Measurements from ENCODE around the gene AFG1L. TPM values are rescaled to one million over a fixed set of nuclear protein-coding genes. Genes with fewer than 3 reads are reported as not detected.
"Not testable (repeated sequence)": the region's sequence is repeated elsewhere in the genome, so short reads cannot be mapped to it uniquely, and the experiment has no call there.

AFG1L gene
- total and polyA plus RNA-seq, 8 donors = 0.45 to 18.5 (median 2.9) TPM; not detected in 1

DNA sequence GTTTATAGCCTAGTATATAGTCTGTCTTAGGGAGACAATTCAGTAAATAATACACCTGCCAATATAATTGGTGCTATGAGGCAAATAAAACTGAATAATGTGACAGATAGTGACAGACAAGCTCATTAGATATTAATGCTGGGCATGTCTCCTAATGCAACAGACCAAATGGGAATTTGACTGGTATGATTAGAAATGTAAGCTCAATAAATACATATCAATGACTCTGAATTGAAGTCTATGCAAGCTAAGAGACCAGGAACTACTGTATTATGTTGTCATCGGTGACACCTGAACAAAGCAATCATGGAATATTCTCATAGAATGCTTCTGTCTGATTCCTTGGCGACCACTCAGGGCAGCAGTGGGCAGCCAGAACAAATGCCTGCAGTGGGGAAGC lies 31.5 kb upstream of the AFG1L start:
- no peak overlapping the region for H3K4me3 ChIP-seq
- H3K4me1 ChIP-seq = peaks cover 4 to 23% (median 15%) of the 10 kb centered on the region in 4 donors
- H3K36me3 ChIP-seq = no peaks in the 10 kb centered on the region
- intact Hi-C loops (cut with DNase I; ENCODE audit: low total_unique reads) = loop anchor here (5.0 kb wide), 1 partner anchor 146 kb away; no protein-coding TSS in a partner anchor
- DNase-seq = no peak
- WGBS, 5 donors = 80 to 92% (median 88%) methylated on average over 2 of the region's 2 CpGs
- TF ChIP-seq POLR2AphosphoS5 (IDR thresholded peaks at IDR 0.05) (no peak), EP300 (IDR thresholded peaks at IDR 0.05) (no peak), POLR2A (IDR thresholded peaks at IDR 0.05) (no peak)
- TF ChIP-seq, protein P1, sequence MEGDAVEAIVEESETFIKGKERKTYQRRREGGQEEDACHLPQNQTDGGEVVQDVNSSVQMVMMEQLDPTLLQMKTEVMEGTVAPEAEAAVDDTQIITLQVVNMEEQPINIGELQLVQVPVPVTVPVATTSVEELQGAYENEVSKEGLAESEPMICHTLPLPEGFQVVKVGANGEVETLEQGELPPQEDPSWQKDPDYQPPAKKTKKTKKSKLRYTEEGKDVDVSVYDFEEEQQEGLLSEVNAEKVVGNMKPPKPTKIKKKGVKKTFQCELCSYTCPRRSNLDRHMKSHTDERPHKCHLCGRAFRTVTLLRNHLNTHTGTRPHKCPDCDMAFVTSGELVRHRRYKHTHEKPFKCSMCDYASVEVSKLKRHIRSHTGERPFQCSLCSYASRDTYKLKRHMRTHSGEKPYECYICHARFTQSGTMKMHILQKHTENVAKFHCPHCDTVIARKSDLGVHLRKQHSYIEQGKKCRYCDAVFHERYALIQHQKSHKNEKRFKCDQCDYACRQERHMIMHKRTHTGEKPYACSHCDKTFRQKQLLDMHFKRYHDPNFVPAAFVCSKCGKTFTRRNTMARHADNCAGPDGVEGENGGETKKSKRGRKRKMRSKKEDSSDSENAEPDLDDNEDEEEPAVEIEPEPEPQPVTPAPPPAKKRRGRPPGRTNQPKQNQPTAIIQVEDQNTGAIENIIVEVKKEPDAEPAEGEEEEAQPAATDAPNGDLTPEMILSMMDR (IDR thresholded peaks at IDR 0.05) = no peak
- H3K27ac ChIP-seq = no peak overlapping the region
- no peaks in the 10 kb centered on the region for H3K27me3 ChIP-seq
- H3K9me3 ChIP-seq = no peaks in the 10 kb centered on the region

DNA sequence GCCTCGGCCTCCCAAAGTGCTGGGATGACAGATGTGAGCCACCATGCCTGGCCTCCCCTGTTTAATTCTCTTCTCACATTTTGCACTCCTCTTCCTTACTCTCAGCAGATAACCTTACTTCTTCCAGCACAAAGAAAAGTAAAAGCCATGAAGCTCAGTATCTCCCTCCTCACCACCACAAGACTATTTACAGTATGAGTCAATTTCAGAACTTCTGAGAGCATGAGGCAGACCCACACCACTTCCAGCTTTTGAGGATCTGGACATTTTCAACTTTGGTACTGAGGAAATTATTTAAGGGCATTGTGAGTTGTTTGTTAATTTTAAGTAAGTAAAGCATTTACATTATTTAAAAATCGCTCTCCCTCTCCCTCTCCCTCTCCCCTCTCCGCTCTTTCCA lies 26.0 kb upstream of the AFG1L start:
- no peaks in the 10 kb centered on the region for H3K27me3 ChIP-seq
- 74 to 96% (median 85%) methylated on average over 3 of the region's 3 CpGs for WGBS, 5 donors
- no peaks in the 10 kb centered on the region for H3K36me3 ChIP-seq
- TF ChIP-seq, protein P1 (IDR thresholded peaks at IDR 0.05) = no peak
- TF ChIP-seq EP300 (IDR thresholded peaks at IDR 0.05) (no peak), POLR2AphosphoS5 (IDR thresholded peaks at IDR 0.05) (no peak), POLR2A (IDR thresholded peaks at IDR 0.05) (no peak)
- no peak for DNase-seq
- H3K9me3 ChIP-seq = no peaks in the 10 kb centered on the region
- H3K27ac ChIP-seq = no peak overlapping the region
- intact Hi-C loops (cut with DNase I; ENCODE audit: low total_unique reads) = no loop called here
- no peaks in the 10 kb centered on the region for H3K4me1 ChIP-seq
- H3K4me3 ChIP-seq = no peak overlapping the region

DNA sequence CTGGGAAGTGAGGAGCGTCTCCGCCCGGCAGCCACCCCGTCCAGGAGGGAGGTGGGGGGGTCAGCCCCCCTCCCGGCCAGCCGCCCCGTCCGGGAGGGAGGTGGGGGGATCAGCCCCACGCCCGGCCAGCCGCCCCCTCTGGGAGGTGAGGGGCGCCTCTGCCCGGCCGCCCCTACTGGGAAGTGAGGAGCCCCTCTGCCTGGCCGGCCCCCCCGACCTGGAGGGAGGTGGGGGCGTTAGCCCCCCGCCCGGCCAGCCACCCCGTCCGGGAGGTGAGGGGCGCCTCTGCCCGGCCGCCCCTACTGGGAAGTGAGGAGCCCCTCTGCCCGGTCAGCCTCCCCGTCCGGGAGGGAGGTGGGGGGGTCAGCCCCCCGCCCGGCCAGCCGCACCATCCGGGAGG lies 24.9 kb upstream of the AFG1L start:
- H3K4me1 ChIP-seq; intact Hi-C loops (cut with DNase I; ENCODE audit: low total_unique reads): not testable (repeated sequence)
- WGBS, 5 donors = 93 to 100% (median 97%) methylated on average over 1 to 28 of the region's 31 CpGs; no CpG with 5 or more reads in 1 of the 5 donors

DNA sequence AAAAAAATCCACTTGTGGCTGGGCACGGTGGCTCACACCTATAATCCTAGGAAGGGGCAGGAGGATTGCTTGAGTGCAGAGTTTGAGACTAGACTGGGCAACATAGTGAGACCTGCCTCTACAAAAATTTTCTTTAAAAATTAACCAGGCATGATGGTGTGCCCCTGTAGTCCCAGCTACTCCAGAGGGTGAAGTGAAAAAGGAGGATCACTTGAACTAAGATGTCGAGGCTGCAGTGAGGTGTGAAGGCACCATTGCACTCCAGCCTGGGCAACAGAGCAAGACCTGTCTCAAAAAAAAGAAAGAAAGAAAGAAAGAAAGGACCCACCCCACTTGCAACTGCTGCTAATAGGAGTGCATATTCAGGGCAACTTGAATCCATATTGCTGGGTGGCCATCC lies 20.3 kb upstream of the AFG1L start:
- WGBS, 5 donors = 70 to 81% (median 77%) methylated on average over 2 of the region's 2 CpGs
- Histone ChIP-seq H3K36me3 (no peaks in the 10 kb centered on the region), H3K4me1 (no peaks in the 10 kb centered on the region), H3K27me3 (no peaks in the 10 kb centered on the region), H3K4me3 (no peak overlapping the region), H3K27ac (no peak overlapping the region), H3K9me3 (no peaks in the 10 kb centered on the region)
- DNase-seq = no peak
- intact Hi-C loops (cut with DNase I; ENCODE audit: low total_unique reads) = no loop called here
- TF ChIP-seq, protein P1 (IDR thresholded peaks at IDR 0.05) = no peak
- TF ChIP-seq POLR2A (IDR thresholded peaks at IDR 0.05) (no peak), EP300 (IDR thresholded peaks at IDR 0.05) (no peak)

More for the DNA sequence above, 24.9 kb upstream of the AFG1L start:
- H3K9me3 ChIP-seq, H3K36me3 ChIP-seq, DNase-seq, H3K4me3 ChIP-seq, H3K27ac ChIP-seq, H3K27me3 ChIP-seq: not testable (repeated sequence)

DNA sequence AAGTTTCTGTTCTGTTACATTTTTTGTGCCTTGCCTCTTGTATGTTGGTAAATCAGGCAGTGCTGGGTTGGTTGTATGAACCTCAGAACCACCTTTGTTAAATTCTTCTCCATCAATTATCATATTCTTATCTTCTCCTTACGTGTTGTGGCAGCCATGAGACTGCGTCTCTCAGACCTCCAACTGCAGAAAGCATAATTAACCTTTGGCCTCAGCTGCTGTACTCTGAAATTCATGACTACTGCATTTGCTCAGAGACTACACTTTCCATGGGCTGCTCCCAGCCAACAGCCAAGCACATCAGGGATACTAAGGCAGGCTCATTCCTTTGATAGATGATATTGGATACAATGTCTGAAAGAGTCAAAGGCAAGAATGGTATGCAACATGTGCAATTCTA lies 18.9 kb upstream of the AFG1L start:
- Histone ChIP-seq H3K4me1 (no peaks in the 10 kb centered on the region), H3K27me3 (no peaks in the 10 kb centered on the region), H3K36me3 (no peaks in the 10 kb centered on the region), H3K27ac (no peak overlapping the region), H3K4me3 (no peak overlapping the region), H3K9me3 (no peaks in the 10 kb centered on the region)
- intact Hi-C loops (cut with DNase I; ENCODE audit: low total_unique reads) = no loop called here
- TF ChIP-seq POLR2A (IDR thresholded peaks at IDR 0.05) (no peak), POLR2AphosphoS5 (IDR thresholded peaks at IDR 0.05) (no peak), EP300 (IDR thresholded peaks at IDR 0.05) (no peak)
- TF ChIP-seq, protein P1 (IDR thresholded peaks at IDR 0.05) = no peak
- no peak for DNase-seq
- WGBS, 5 donors = 39 to 53% (median 45%) methylated on average over 2 of the region's 2 CpGs

Data from stomach (tissue), 9 donors.